ENCODE data around the gene EMC1. TPM values are rescaled to one million over a fixed set of nuclear protein-coding genes. Genes with fewer than 3 reads are reported as not detected.
"Not testable (repeated sequence)": the region's sequence is repeated elsewhere in the genome, so short reads cannot be mapped to it uniquely, and the experiment has no call there.

The EMC1 gene
- total RNA-seq, 5 donors from 2014 or later (not counting 1 experiment from before 2014, with no cell fraction given) = 31.5 to 38.0 (median 33.8) TPM

- H3K27me3 ChIP-seq (replicated peaks in 1 of 2; ENCODE audit: control insufficient read depth in 2 of 2, extremely low read depth in 1 of 2, insufficient read depth in 2 of 2, low read length in 1 of 2) = peaks cover 0 to 24% of the 10 kb centered on the region in 2 experiments
- DNase-seq; H3K9me3 ChIP-seq; H3K4me3 ChIP-seq (ENCODE audit: control insufficient read depth in 1 of 2, extremely low read depth in 1 of 2, low read length in 1 of 2); H3K27ac Mint-ChIP-seq; H3K36me3 ChIP-seq (ENCODE audit: control insufficient read depth in 2 of 2, extremely low read depth in 1 of 2, insufficient read depth in 1 of 2, low read length in 1 of 2); H3K27ac ChIP-seq (ENCODE audit: low read length); H3K4me3 Mint-ChIP-seq; H3K9me3 Mint-ChIP-seq; H3K36me3 Mint-ChIP-seq; CTCF ChIA-PET; H3K4me1 Mint-ChIP-seq; POLR2A ChIA-PET; H3K4me1 ChIP-seq (ENCODE audit: control insufficient read depth in 1 of 2, extremely low read depth in 1 of 2, insufficient read depth in 2 of 2, low read length in 2 of 2): not testable (repeated sequence)
- WGBS (ENCODE audit: insufficient coverage) = 26% methylated on average over 40 of the region's 66 CpGs
- H3K27me3 Mint-ChIP-seq = peaks cover 7 to 26% of the 10 kb centered on the region in 2 donors
- peak in 3 of 4 experiments; percentile 41 to 46 (median 44) for ATAC-seq (replicated peaks in 1 of 4)
Measured at GRCh38 chr1:19273844-19274531, 22.7 kb upstream of the EMC1 start.

GRCh38 chr1:19273106-19273843, 22.0 kb upstream of the EMC1 start:
- ChIA-PET POLR2A (interaction anchor here in 1 of 2 donors (0.7 kb wide), 1 partner anchor 10 kb away, joined by 6 read pairs; no protein-coding TSS in a partner anchor), CTCF (interaction anchor here in 1 of 2 donors (0.6 kb wide), 2 partner anchors 120 to 262 kb away, joined by 4 to 5 read pairs; no protein-coding TSS in a partner anchor)
- H3K36me3 ChIP-seq (ENCODE audit: control insufficient read depth in 2 of 2, extremely low read depth in 1 of 2, insufficient read depth in 1 of 2, low read length in 1 of 2) = no peaks in the 10 kb centered on the region
- no peaks in the 10 kb centered on the region for H3K9me3 ChIP-seq
- 94% methylated on average over 19 of the region's 22 CpGs for WGBS (ENCODE audit: insufficient coverage)
- DNase-seq (no peak), ATAC-seq (replicated peaks in 1 of 4) (no peak)
- no peak overlapping the region for H3K27ac ChIP-seq (ENCODE audit: low read length)
- H3K9me3 Mint-ChIP-seq = no peaks in the 10 kb centered on the region
- peaks cover 6% of the 10 kb centered on the region for H3K36me3 Mint-ChIP-seq
- H3K4me1 ChIP-seq (ENCODE audit: control insufficient read depth in 1 of 2, extremely low read depth in 1 of 2, insufficient read depth in 2 of 2, low read length in 2 of 2) = no peaks in the 10 kb centered on the region
- peaks cover 0 to 24% of the 10 kb centered on the region in 2 experiments for H3K27me3 ChIP-seq (replicated peaks in 1 of 2; ENCODE audit: control insufficient read depth in 2 of 2, extremely low read depth in 1 of 2, insufficient read depth in 2 of 2, low read length in 1 of 2)
- H3K4me3 ChIP-seq (ENCODE audit: control insufficient read depth in 1 of 2, extremely low read depth in 1 of 2, low read length in 1 of 2) = no peak overlapping the region
- H3K4me1 Mint-ChIP-seq = peaks cover 0 to 7% (median 0%) of the 10 kb centered on the region in 3 donors
- no peak overlapping the region for H3K27ac Mint-ChIP-seq
- peaks cover 7 to 26% of the 10 kb centered on the region in 2 donors for H3K27me3 Mint-ChIP-seq
- H3K4me3 Mint-ChIP-seq = no peak overlapping the region

- peaks cover 0 to 7% (median 0%) of the 10 kb centered on the region in 3 donors for H3K4me1 Mint-ChIP-seq
- no peak overlapping the region for H3K4me3 Mint-ChIP-seq
- Histone ChIP-seq H3K4me1 (ENCODE audit: control insufficient read depth in 1 of 2, extremely low read depth in 1 of 2, insufficient read depth in 2 of 2, low read length in 2 of 2) (no peaks in the 10 kb centered on the region), H3K27ac (ENCODE audit: low read length) (no peak overlapping the region), H3K27me3 (replicated peaks in 1 of 2; ENCODE audit: control insufficient read depth in 2 of 2, extremely low read depth in 1 of 2, insufficient read depth in 2 of 2, low read length in 1 of 2) (peaks cover 0 to 24% of the 10 kb centered on the region in 2 experiments), H3K36me3 (ENCODE audit: control insufficient read depth in 2 of 2, extremely low read depth in 1 of 2, insufficient read depth in 1 of 2, low read length in 1 of 2) (no peaks in the 10 kb centered on the region), H3K4me3 (ENCODE audit: control insufficient read depth in 1 of 2, extremely low read depth in 1 of 2, low read length in 1 of 2) (no peak overlapping the region), H3K9me3 (no peaks in the 10 kb centered on the region)
- ATAC-seq (replicated peaks in 1 of 4) (no peak), DNase-seq (no peak)
- no peak overlapping the region for H3K27ac Mint-ChIP-seq
- H3K9me3 Mint-ChIP-seq = no peaks in the 10 kb centered on the region
- CTCF ChIA-PET = no interaction called here
- POLR2A ChIA-PET = no interaction called here
- H3K27me3 Mint-ChIP-seq = peaks cover 7 to 26% of the 10 kb centered on the region in 2 donors
- peaks cover 6% of the 10 kb centered on the region for H3K36me3 Mint-ChIP-seq
Measured at GRCh38 chr1:19272064-19272463, 20.7 kb upstream of the EMC1 start.

- ATAC-seq (replicated peaks in 1 of 4); H3K4me3 ChIP-seq (ENCODE audit: control insufficient read depth in 1 of 2, extremely low read depth in 1 of 2, low read length in 1 of 2); H3K4me1 Mint-ChIP-seq; CTCF ChIA-PET; DNase-seq; H3K36me3 ChIP-seq (ENCODE audit: control insufficient read depth in 2 of 2, extremely low read depth in 1 of 2, insufficient read depth in 1 of 2, low read length in 1 of 2); H3K9me3 Mint-ChIP-seq; H3K36me3 Mint-ChIP-seq; H3K4me1 ChIP-seq (ENCODE audit: control insufficient read depth in 1 of 2, extremely low read depth in 1 of 2, insufficient read depth in 2 of 2, low read length in 2 of 2); POLR2A ChIA-PET; H3K9me3 ChIP-seq; H3K27ac Mint-ChIP-seq; H3K4me3 Mint-ChIP-seq; H3K27ac ChIP-seq (ENCODE audit: low read length): not testable (repeated sequence)
- 82% methylated on average over 6 of the region's 6 CpGs for WGBS (ENCODE audit: insufficient coverage)
- peaks cover 7 to 26% of the 10 kb centered on the region in 2 donors for H3K27me3 Mint-ChIP-seq
- peaks cover 0 to 24% of the 10 kb centered on the region in 2 experiments for H3K27me3 ChIP-seq (replicated peaks in 1 of 2; ENCODE audit: control insufficient read depth in 2 of 2, extremely low read depth in 1 of 2, insufficient read depth in 2 of 2, low read length in 1 of 2)
Measured at GRCh38 chr1:19270343-19270730, 19.0 kb upstream of the EMC1 start.

GRCh38 chr1:19269427-19270342, 18.4 kb upstream of the EMC1 start:
- ATAC-seq (replicated peaks in 1 of 4); H3K9me3 ChIP-seq; H3K27ac ChIP-seq (ENCODE audit: low read length); H3K4me1 Mint-ChIP-seq; DNase-seq; CTCF ChIA-PET; H3K4me3 ChIP-seq (ENCODE audit: control insufficient read depth in 1 of 2, extremely low read depth in 1 of 2, low read length in 1 of 2); H3K36me3 Mint-ChIP-seq; POLR2A ChIA-PET; H3K36me3 ChIP-seq (ENCODE audit: control insufficient read depth in 2 of 2, extremely low read depth in 1 of 2, insufficient read depth in 1 of 2, low read length in 1 of 2); H3K9me3 Mint-ChIP-seq; H3K27ac Mint-ChIP-seq; H3K4me1 ChIP-seq (ENCODE audit: control insufficient read depth in 1 of 2, extremely low read depth in 1 of 2, insufficient read depth in 2 of 2, low read length in 2 of 2); H3K4me3 Mint-ChIP-seq: not testable (repeated sequence)
- H3K27me3 ChIP-seq (replicated peaks in 1 of 2; ENCODE audit: control insufficient read depth in 2 of 2, extremely low read depth in 1 of 2, insufficient read depth in 2 of 2, low read length in 1 of 2) = peaks cover 0 to 20% of the 10 kb centered on the region in 2 experiments
- WGBS (ENCODE audit: insufficient coverage) = no CpG with 5 or more reads among the region's 9 CpGs
- peaks cover 7 to 26% of the 10 kb centered on the region in 2 donors for H3K27me3 Mint-ChIP-seq

GRCh38 chr1:19268445-19268844, 17.1 kb upstream of the EMC1 start:
- POLR2A ChIA-PET = no interaction called here
- no peak for ATAC-seq (replicated peaks in 1 of 4)
- H3K4me1 Mint-ChIP-seq = peaks cover 0 to 4% (median 0%) of the 10 kb centered on the region in 3 donors

More at GRCh38 chr1:19268445-19268844, 17.1 kb upstream of the EMC1 start:
- WGBS (ENCODE audit: insufficient coverage) = 76% methylated on average over 6 of the region's 11 CpGs
- H3K27me3 ChIP-seq (replicated peaks in 1 of 2; ENCODE audit: control insufficient read depth in 2 of 2, extremely low read depth in 1 of 2, insufficient read depth in 2 of 2, low read length in 1 of 2) = peaks cover 0 to 10% of the 10 kb centered on the region in 2 experiments
- H3K4me3 ChIP-seq (ENCODE audit: control insufficient read depth in 1 of 2, extremely low read depth in 1 of 2, low read length in 1 of 2) = no peak overlapping the region
- no peak overlapping the region for H3K27ac Mint-ChIP-seq
- H3K36me3 Mint-ChIP-seq = peaks cover 3% of the 10 kb centered on the region
- peaks cover 6 to 22% of the 10 kb centered on the region in 2 donors for H3K27me3 Mint-ChIP-seq
- no peak for DNase-seq
- no peak overlapping the region for H3K4me3 Mint-ChIP-seq
- H3K27ac ChIP-seq (ENCODE audit: low read length) = no peak overlapping the region
- CTCF ChIA-PET = interaction anchor here in 1 of 2 donors (0.7 kb wide), 1 partner anchor 367 kb away, joined by 4 read pairs; no protein-coding TSS in a partner anchor
- H3K36me3 ChIP-seq (ENCODE audit: control insufficient read depth in 2 of 2, extremely low read depth in 1 of 2, insufficient read depth in 1 of 2, low read length in 1 of 2) = no peaks in the 10 kb centered on the region
- H3K9me3 Mint-ChIP-seq = no peaks in the 10 kb centered on the region
- H3K9me3 ChIP-seq = no peaks in the 10 kb centered on the region
- no peaks in the 10 kb centered on the region for H3K4me1 ChIP-seq (ENCODE audit: control insufficient read depth in 1 of 2, extremely low read depth in 1 of 2, insufficient read depth in 2 of 2, low read length in 2 of 2)

Data from T-cell (primary cell).